Activated CD8-positive, alpha-beta T cell treated with anti-CD3 and anti-CD28 coated beads for 36 hours (primary cell): ENCODE data around the gene BMPR1A. TPM values are rescaled to one million over a fixed set of nuclear protein-coding genes. Genes with fewer than 3 reads are reported as not detected.

Experiments used
- ATAC-seq: fragments of 200-7000 bp; cut with Tn5 transposase; one replicate; pipeline ENCODE4 v1.10.0; 2021; ENCODE audit warnings: mild to moderate bottlenecking, moderate library complexity
- CTCF ChIA-PET: fragments of 350-600 bp; sonication (Branson Sonifier 250); formaldehyde crosslinking; loops from one replicate; lab custom pipeline; 2021; ENCODE audit warnings: antibody characterized with exemption; lab: Charles Lee
- POLR2A ChIA-PET: fragments of 350-600 bp; sonication (Branson Sonifier 250); formaldehyde crosslinking; loops from one replicate; lab custom pipeline; 2021; ENCODE audit warnings: antibody characterized with exemption; lab: Charles Lee
- DNase-seq: peaks from one replicate; pipeline ENCODE4 v3.0.0-alpha.2; 2020
- H3K27ac Mint-ChIP-seq: one replicate; pipeline ENCODE4 v1.8.0; 2021; ENCODE audit warnings: mild to moderate bottlenecking, mixed read lengths
- H3K27me3 Mint-ChIP-seq: one replicate; pipeline ENCODE4 v1.8.0; 2021; ENCODE audit warnings: mixed read lengths
- H3K36me3 Mint-ChIP-seq: one replicate; pipeline ENCODE4 v1.8.0; 2021; ENCODE audit warnings: low read depth, mixed read lengths
- H3K4me1 Mint-ChIP-seq: one replicate; pipeline ENCODE4 v1.8.0; 2021; ENCODE audit warnings: low read depth, mixed read lengths
- H3K4me3 Mint-ChIP-seq: one replicate; pipeline ENCODE4 v1.8.0; 2021; ENCODE audit warnings: mild to moderate bottlenecking, moderate library complexity, mixed read lengths
- H3K9me3 Mint-ChIP-seq: one replicate; pipeline ENCODE4 v1.8.0; 2021; ENCODE audit warnings: mixed read lengths
- CTCF ChIP-seq: fragments of 200-600 bp; IDR thresholded peaks from one replicate; pipeline ENCODE4 v1.8.0; 2022; ENCODE audit warnings: antibody characterized with exemption, mild to moderate bottlenecking
- intact Hi-C: fragments of 100-400 bp; cut with micrococcal nuclease; formaldehyde crosslinking; loops from one replicate; pipeline ENCODE4 v1.10.0; 2022
- total RNA-seq, 2 experiments: library from RNA; stranded (reverse); gene quantifications; one replicate each; pipeline ENCODE4 v1.2.3, GENCODE V29; 2021

BMPR1A gene
- total RNA-seq, 2 experiments from 2014 or later, result 6.6 to 6.9 TPM

GRCh38 chr10:86889997-86890396 lies 133.6 kb downstream of the BMPR1A start:
- DNase-seq, result no peak
- no peak overlapping the region for H3K4me3 Mint-ChIP-seq
- ATAC-seq, result no peak
- peaks cover 2% of the 10 kb centered on the region for H3K36me3 Mint-ChIP-seq
- POLR2A ChIA-PET, result no interaction called here
- H3K27ac Mint-ChIP-seq, result no peak overlapping the region
- no peaks in the 10 kb centered on the region for H3K9me3 Mint-ChIP-seq
- CTCF ChIA-PET, result interaction anchor here (0.7 to 1.2 kb wide), 2 partner anchors 71 to 1067 kb away, joined by 3 read pairs; no protein-coding TSS in a partner anchor
- peaks cover 6% of the 10 kb centered on the region for H3K4me1 Mint-ChIP-seq
- intact Hi-C loops, result no loop called here
- no peak for TF ChIP-seq CTCF
- H3K27me3 Mint-ChIP-seq, result no peaks in the 10 kb centered on the region

GRCh38 chr10:86898511-86898910 lies 142.1 kb downstream of the BMPR1A start:
- Mint-ChIP-seq H3K9me3 (no peaks in the 10 kb centered on the region), H3K4me3 (no peak overlapping the region), H3K27ac (no peak overlapping the region), H3K27me3 (no peaks in the 10 kb centered on the region), H3K4me1 (no peaks in the 10 kb centered on the region), H3K36me3 (no peaks in the 10 kb centered on the region)
- CTCF ChIA-PET, result interaction anchor here (0.7 to 4.9 kb wide), 8 partner anchors 9 to 213 kb away, joined by 3 to 36 read pairs (median 4); no protein-coding TSS in a partner anchor
- intact Hi-C loops, result loop anchor here (2.0 kb wide), 1 partner anchor 214 kb away; no protein-coding TSS in a partner anchor
- DNase-seq, result no peak
- POLR2A ChIA-PET, result no interaction called here
- ATAC-seq, result no peak
- no peak for TF ChIP-seq CTCF

GRCh38 chr10:86899132-86899531 lies 142.7 kb downstream of the BMPR1A start:
- Mint-ChIP-seq H3K27ac (no peak overlapping the region), H3K9me3 (no peaks in the 10 kb centered on the region), H3K4me1 (no peaks in the 10 kb centered on the region), H3K27me3 (no peaks in the 10 kb centered on the region), H3K4me3 (no peak overlapping the region), H3K36me3 (no peaks in the 10 kb centered on the region)
- intact Hi-C loops, result loop anchor here (2.0 kb wide), 1 partner anchor 214 kb away; no protein-coding TSS in a partner anchor
- no peak for TF ChIP-seq CTCF
- ATAC-seq (no peak), DNase-seq (no peak)
- ChIA-PET CTCF (interaction anchor here (0.7 to 4.9 kb wide), 12 partner anchors 8 to 226 kb away, joined by 3 to 36 read pairs (median 4); no protein-coding TSS in a partner anchor), POLR2A (no interaction called here)

GRCh38 chr10:86899670-86900276 lies 143.4 kb downstream of the BMPR1A start:
- peak; percentile 74 for TF ChIP-seq CTCF
- H3K4me1 Mint-ChIP-seq, result no peaks in the 10 kb centered on the region
- no peaks in the 10 kb centered on the region for H3K9me3 Mint-ChIP-seq
- H3K4me3 Mint-ChIP-seq, result no peak overlapping the region
- ChIA-PET POLR2A (no interaction called here), CTCF (interaction anchor here (0.7 to 4.9 kb wide), 14 partner anchors 8 to 227 kb away, joined by 3 to 36 read pairs (median 4); partner anchors contain the start of gene BMPR1A)
- no peaks in the 10 kb centered on the region for H3K36me3 Mint-ChIP-seq
- no peaks in the 10 kb centered on the region for H3K27me3 Mint-ChIP-seq
- intact Hi-C loops, result loop anchor here (2.0 kb wide), 1 partner anchor 215 kb away; no protein-coding TSS in a partner anchor
- ATAC-seq, result peak; percentile 65
- H3K27ac Mint-ChIP-seq, result no peak overlapping the region
- DNase-seq, result peak; percentile 66

GRCh38 chr10:86900955-86901354 lies 144.5 kb downstream of the BMPR1A start:
- no peak overlapping the region for H3K27ac Mint-ChIP-seq
- H3K36me3 Mint-ChIP-seq, result peaks cover 4% of the 10 kb centered on the region
- intact Hi-C loops, result no loop called here
- no peak for TF ChIP-seq CTCF
- H3K27me3 Mint-ChIP-seq, result no peaks in the 10 kb centered on the region
- ChIA-PET CTCF (interaction anchor here (1.4 to 4.9 kb wide), 6 partner anchors 13 to 212 kb away, joined by 3 to 36 read pairs (median 6); partner anchors contain the start of gene BMPR1A), POLR2A (no interaction called here)
- no peak overlapping the region for H3K4me3 Mint-ChIP-seq
- no peaks in the 10 kb centered on the region for H3K9me3 Mint-ChIP-seq
- no peaks in the 10 kb centered on the region for H3K4me1 Mint-ChIP-seq
- DNase-seq (no peak), ATAC-seq (no peak)
